ENCODE measurements around the gene COPS3.
"Not testable (repeated sequence)": the region's sequence is repeated elsewhere in the genome, so short reads cannot be mapped to it uniquely, and the experiment has no call there.

DNA sequence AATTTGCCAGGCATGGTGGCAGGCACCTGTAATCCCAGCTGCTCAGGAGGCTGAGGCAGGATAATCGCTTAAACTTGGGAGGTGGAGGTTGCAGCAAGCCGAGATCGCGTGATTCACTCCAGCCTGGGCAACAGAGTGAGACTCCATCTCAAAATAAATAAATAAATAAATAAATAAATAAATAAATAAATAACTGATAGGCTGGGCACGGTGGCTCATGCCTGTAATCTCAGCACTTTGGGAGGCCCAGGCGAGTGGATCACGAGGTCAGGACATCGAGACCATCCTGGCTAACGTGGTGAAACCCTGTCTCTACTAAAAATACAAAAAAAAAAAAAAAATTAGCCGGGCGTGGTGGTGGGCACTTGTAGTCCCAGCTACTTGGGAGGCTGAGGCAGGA is 25.4 kb downstream of the COPS3 start:
- TF ChIP-seq, protein P1, sequence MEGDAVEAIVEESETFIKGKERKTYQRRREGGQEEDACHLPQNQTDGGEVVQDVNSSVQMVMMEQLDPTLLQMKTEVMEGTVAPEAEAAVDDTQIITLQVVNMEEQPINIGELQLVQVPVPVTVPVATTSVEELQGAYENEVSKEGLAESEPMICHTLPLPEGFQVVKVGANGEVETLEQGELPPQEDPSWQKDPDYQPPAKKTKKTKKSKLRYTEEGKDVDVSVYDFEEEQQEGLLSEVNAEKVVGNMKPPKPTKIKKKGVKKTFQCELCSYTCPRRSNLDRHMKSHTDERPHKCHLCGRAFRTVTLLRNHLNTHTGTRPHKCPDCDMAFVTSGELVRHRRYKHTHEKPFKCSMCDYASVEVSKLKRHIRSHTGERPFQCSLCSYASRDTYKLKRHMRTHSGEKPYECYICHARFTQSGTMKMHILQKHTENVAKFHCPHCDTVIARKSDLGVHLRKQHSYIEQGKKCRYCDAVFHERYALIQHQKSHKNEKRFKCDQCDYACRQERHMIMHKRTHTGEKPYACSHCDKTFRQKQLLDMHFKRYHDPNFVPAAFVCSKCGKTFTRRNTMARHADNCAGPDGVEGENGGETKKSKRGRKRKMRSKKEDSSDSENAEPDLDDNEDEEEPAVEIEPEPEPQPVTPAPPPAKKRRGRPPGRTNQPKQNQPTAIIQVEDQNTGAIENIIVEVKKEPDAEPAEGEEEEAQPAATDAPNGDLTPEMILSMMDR (conservative IDR thresholded peaks at IDR 0.05; ENCODE audit: low read depth in 2 of 2), result not testable (repeated sequence)
- not testable (repeated sequence) for TF ChIP-seq EZH2 (IDR thresholded peaks at IDR 0.05; ENCODE audit: low read depth, unreplicated experiment)
